ENCODE data around the gene MMP21.

Gene MMP21

DNA sequence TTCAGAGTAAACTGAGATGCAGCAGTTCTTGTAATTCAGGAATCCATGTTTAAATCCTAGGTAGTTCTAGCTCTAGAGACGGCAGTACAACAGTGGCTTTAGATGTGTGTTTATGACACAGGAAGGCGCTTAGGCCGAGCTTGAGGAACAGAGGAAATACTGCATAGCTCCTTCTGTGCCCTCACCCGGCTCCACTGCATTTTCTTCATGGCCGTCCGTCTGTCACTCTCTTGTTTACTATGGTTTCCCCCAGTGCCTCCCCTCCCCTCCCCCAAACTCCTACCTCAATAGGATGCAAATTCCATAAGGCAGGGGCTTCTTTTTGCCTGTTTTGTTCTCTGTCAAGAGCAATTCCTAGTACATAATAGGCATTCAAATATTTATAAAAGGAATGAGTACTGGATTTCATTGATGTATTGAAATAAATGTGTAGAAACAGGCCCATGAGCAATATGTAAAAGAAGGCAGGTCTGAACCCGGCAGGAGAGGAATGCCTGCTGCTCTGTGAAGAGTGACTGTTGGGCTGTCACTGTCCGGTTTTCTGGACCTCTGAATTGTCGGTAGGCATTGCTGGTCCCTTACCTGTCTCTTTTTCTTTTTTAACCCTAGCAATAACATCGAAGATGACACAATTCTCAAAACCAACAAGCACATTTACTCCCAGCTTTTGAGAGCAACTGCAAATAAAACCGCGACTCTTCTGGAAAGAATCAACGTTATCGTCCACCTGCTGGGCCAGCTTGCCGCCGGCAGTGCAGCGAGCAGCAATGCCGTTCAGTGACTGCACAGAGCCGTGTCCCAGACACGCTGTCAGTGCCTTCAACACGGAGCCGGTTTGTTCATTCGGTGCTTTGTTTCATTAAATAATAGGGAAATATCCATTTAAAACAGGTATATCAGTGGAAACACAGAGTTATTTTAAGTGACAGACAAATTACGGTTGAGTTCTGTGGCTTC is 12.7 kb downstream of the MMP21 start:
- H3K27ac ChIP-seq = no peak overlapping the region
- TF ChIP-seq CTCF (conservative IDR thresholded peaks at IDR 0.05) = no peak

GRCh38 chr10:125761961-125762360 is 13.7 kb downstream of the MMP21 start:
- no peak overlapping the region for H3K27ac ChIP-seq
- TF ChIP-seq CTCF (conservative IDR thresholded peaks at IDR 0.05) = no peak

DNA sequence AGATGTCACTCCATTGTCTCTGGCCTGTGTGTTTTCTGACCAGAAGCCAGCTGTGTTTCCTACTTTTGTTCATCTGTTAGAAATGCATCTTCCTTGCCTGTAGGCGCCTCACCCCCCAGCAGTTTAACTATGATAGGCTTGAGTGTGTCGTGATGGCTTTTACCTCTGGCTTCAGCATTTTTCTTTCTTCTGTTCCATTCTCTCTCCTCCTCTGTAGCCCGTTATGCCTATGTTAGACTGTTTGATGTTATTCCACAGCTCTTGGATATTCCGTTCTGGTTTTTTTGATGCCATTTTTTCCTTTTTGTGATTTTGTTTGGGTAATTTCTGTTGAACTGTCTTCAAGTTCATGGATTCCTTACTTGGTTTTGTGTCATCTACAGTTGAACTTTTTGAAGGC is 17.9 kb downstream of the MMP21 start:
- no peak for TF ChIP-seq CTCF (conservative IDR thresholded peaks at IDR 0.05)
- H3K27ac ChIP-seq = peak overlapping the region; percentile 87

DNA sequence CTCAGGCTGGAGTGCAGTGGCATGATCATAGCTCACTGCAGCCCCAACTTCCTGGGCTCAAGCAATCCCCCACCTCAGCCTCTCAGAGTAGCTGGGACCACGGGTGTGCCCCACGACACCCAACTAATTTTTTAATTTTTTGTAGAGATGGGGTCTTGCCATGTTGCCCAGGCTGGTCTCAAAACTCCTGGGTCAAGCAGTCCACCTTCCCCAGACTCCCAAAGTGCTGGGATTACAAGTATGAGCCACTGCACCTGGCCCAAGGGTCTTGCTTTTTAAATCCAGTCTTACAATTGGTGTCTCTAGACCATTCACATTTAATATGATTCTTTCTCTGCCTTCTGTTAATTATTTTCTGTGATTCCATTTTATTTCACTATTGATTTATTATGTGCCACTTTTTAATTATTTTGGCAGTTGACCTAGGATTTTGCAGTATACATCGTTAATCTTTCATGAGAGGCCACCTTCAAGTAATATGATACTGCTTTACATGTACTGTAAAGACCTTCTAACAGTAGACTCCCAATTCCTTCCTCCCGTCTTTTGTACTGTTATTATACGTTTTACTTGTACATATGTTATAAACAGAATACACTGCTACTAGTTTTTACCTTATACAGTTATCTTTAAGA is 18.7 kb downstream of the MMP21 start:
- TF ChIP-seq CTCF (conservative IDR thresholded peaks at IDR 0.05) = no peak
- H3K27ac ChIP-seq = peak overlapping the region; percentile 87

- H3K27ac ChIP-seq = peak overlapping the region; percentile 87
- no peak for TF ChIP-seq CTCF (conservative IDR thresholded peaks at IDR 0.05)
Observed at GRCh38 chr10:125756196-125756595, 19.4 kb downstream of the MMP21 start.

GRCh38 chr10:125747417-125747816 is 28.2 kb downstream of the MMP21 start:
- no peak for TF ChIP-seq CTCF (conservative IDR thresholded peaks at IDR 0.05)
- no peak overlapping the region for H3K27ac ChIP-seq

- no peak overlapping the region for H3K27ac ChIP-seq
- no peak for TF ChIP-seq CTCF (conservative IDR thresholded peaks at IDR 0.05)
Observed at GRCh38 chr10:125744909-125745308, 30.7 kb downstream of the MMP21 start.

Measured in VCaP (cell line).